GM23248 (cell line): Measurements from ENCODE around the gene SGPP2. TPM values are rescaled to one million over a fixed set of nuclear protein-coding genes. Genes with fewer than 3 reads are reported as not detected.

Source experiments
- DNase-seq: peaks from one replicate; pipeline ENCODE4 v3.0.0-alpha.2; 2015
- H2AFZ ChIP-seq: fragments of 200-600 bp; sonication (generic); 2 replicates; pipeline ENCODE4 v1.6.1; 2016; ENCODE audit warnings: antibody characterized with exemption
- H3F3A ChIP-seq: fragments of 200-600 bp; sonication (generic); 2 replicates; pipeline ENCODE4 v1.6.1; 2016; ENCODE audit warnings: mild to moderate bottlenecking, antibody characterized with exemption, mixed run types; ENCODE audit not compliant: insufficient read depth
- H3K27ac ChIP-seq: fragments of 200-600 bp; sonication (generic); 2 replicates; pipeline ENCODE4 v1.5.1; 2016; ENCODE audit warnings: mild to moderate bottlenecking
- H3K27me3 ChIP-seq: fragments of 200-600 bp; sonication (generic); replicated peaks from 2 replicates; pipeline ENCODE4 v1.6.1; 2016; ENCODE audit warnings: mild to moderate bottlenecking; ENCODE audit not compliant: insufficient read depth
- H3K36me3 ChIP-seq: fragments of 200-600 bp; sonication (generic); 2 replicates; pipeline ENCODE4 v1.6.1; 2016; ENCODE audit warnings: low read depth, mild to moderate bottlenecking
- H3K4me1 ChIP-seq: fragments of 200-600 bp; sonication (generic); 2 replicates; pipeline ENCODE4 v1.6.1; 2016; ENCODE audit warnings: mild to moderate bottlenecking; ENCODE audit not compliant: insufficient read depth
- H3K4me2 ChIP-seq: fragments of 200-600 bp; sonication (generic); one replicate; pipeline ENCODE4 v1.6.1; 2016; ENCODE audit warnings: mild to moderate bottlenecking; ENCODE audit not compliant: unreplicated experiment
- H3K4me3 ChIP-seq: fragments of 200-600 bp; sonication (generic); 2 replicates; pipeline ENCODE4 v1.5.1; 2016; ENCODE audit warnings: mild to moderate bottlenecking
- H3K79me2 ChIP-seq: fragments of 200-600 bp; sonication (generic); 2 replicates; pipeline ENCODE4 v1.6.1; 2016; ENCODE audit warnings: mild to moderate bottlenecking; ENCODE audit not compliant: insufficient read depth
- H3K9ac ChIP-seq: fragments of 200-600 bp; sonication (generic); 2 replicates; pipeline ENCODE4 v1.6.1; 2016; ENCODE audit warnings: mild to moderate bottlenecking
- H3K9me2 ChIP-seq: fragments of 200-600 bp; sonication (generic); 2 replicates; pipeline ENCODE4 v1.6.1; 2016; ENCODE audit warnings: mixed run types, mild to moderate bottlenecking, moderate library complexity; ENCODE audit not compliant: insufficient read depth
- H3K9me3 ChIP-seq: fragments of 200-600 bp; sonication (generic); one replicate; pipeline ENCODE4 v1.6.1; 2017; ENCODE audit warnings: low read depth
- H4K20me1 ChIP-seq: fragments of 200-600 bp; sonication (generic); 2 replicates; pipeline ENCODE4 v1.6.0; 2016; ENCODE audit not compliant: insufficient read depth
- EZH2 ChIP-seq: fragments of 200-600 bp; sonication (generic); IDR thresholded peaks from 2 replicates; pipeline ENCODE4 v1.6.1; 2018; ENCODE audit warnings: antibody characterized with exemption, mild to moderate bottlenecking; ENCODE audit not compliant: insufficient read depth, poor library complexity, severe bottlenecking
- EZH2phosphoT487 ChIP-seq: fragments of 200-600 bp; sonication (generic); IDR thresholded peaks from 2 replicates; pipeline ENCODE4 v1.6.1; 2018; ENCODE audit warnings: antibody characterized with exemption, moderate library complexity, mild to moderate bottlenecking, low read depth; ENCODE audit not compliant: insufficient read depth
- WGBS, 2 experiments: methylation state at CpG; one replicate each; pipeline ENCODE4 v1.1.6; 2015 to 2017; ENCODE audit warnings: low lambda C conversion rate in 2 of 2, low coverage in 1 of 2; ENCODE audit errors: missing lambda C conversion rate in 2 of 2; 5-methylcytosine and 5-hydroxymethylcytosine counted together
- in situ Hi-C: fragments of 300-500 bp; cut with MboI; formaldehyde crosslinking; loops from 2 replicates; pipeline ENCODE4 v1.15.0; 2020
- polyA plus RNA-seq: library from polyadenylated mRNA; unstranded; fragments of >200 nt; fragmentation: Nextera tagmentation; extraction: Ambion mirVana; gene quantifications from 2 replicates; pipeline ENCODE4 v1.2.1, GENCODE V29; 2016
- total RNA-seq: library from RNA; depleted of rRNA; stranded (reverse); fragments of >200 nt; shearing (Covaris generic); gene quantifications from 2 replicates; pipeline ENCODE4 v1.2.3, GENCODE V29; 2014

Gene SGPP2
- total and polyA plus RNA-seq, 2 experiments from 2014 or later, result not detected

DNA sequence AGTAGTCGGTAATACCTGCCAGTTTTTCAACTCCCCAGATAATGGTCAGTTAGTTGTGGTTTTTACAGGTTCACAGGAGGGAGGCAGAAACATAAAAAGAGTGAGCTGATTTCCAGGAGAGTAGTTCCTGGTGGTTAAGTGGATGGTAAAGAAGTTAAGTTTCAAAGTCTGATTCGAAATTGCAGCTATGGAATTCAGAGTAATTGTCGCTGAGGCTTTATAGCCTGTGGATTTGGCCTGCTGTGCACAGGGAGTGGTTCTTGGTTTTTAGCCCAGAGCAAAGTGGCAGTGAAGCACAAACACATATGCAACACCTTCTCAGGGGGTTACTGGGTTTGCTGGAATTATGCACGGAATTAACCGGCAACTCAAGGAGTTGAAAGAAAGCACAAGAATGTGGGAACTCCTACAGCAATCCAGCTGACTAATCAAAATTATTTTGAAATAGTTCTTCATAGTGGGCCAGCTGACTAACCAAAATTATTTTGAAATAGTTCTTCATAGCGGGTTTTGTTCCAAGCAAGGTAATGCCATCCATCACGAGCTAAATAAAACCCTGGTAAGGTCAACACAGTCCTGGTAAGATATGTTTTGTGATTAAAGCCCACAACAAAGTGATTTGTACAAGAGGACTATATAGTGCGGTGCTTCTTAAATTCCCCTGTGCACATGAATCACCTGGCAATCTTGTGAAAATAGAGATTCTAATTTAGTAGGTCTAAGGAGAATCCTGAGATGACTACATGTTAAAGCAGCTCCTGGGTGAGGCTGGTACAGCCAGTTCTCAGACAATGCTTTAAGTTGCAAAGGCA is 94.4 kb downstream of the SGPP2 start:
- TF ChIP-seq EZH2phosphoT487 (no peak), EZH2 (no peak)
- Histone ChIP-seq H3K9me3 (no peaks in the 10 kb centered on the region), H3K4me3 (no peak overlapping the region), H3K27me3 (no peaks in the 10 kb centered on the region; the same call in 1 of the 2 replicates), H3F3A (peaks cover 15% of the 10 kb centered on the region), H4K20me1 (no peaks in the 10 kb centered on the region), H3K36me3 (no peaks in the 10 kb centered on the region), H3K4me2 (peak overlapping the region; percentile 27), H3K9ac (no peak overlapping the region), H3K9me2 (no peaks in the 10 kb centered on the region), H3K27ac (no peak overlapping the region), H2AFZ (no peak overlapping the region), H3K4me1 (peaks cover 7% of the 10 kb centered on the region), H3K79me2 (no peaks in the 10 kb centered on the region)
- peak; percentile 75 for DNase-seq
- 14% methylated on average over 8 of the region's 8 CpGs for WGBS, 2 experiments
- in situ Hi-C loops, result no loop called here

DNA sequence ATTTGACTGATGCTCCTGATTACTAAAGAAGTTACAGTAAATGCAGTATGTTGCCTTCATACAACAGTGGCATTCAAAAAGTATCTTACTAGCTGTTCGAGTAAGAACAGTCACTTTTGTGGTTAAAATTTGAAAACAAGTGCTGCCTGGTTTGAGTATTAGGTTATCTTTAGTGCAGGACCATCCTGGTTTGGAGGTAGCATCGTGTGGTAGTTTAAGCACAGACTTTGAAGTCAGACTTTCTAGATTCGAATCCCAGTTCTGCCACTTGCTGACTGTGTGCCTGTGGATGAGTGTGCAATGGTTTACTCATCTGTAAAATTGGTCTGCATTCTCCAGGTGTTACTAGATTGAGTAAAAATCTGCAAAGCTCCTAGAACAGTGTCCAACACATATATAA is 96.8 kb downstream of the SGPP2 start:
- H3K36me3 ChIP-seq, result no peaks in the 10 kb centered on the region
- H3F3A ChIP-seq, result peaks cover 15% of the 10 kb centered on the region
- in situ Hi-C loops, result no loop called here
- no peaks in the 10 kb centered on the region for H3K79me2 ChIP-seq
- H3K4me3 ChIP-seq, result no peak overlapping the region
- WGBS, 2 experiments, result 26 to 28% methylated on average over 3 of the region's 3 CpGs
- H3K27me3 ChIP-seq, result no peaks in the 10 kb centered on the region; the same call in 1 of the 2 replicates
- peaks cover 7% of the 10 kb centered on the region for H3K4me1 ChIP-seq
- H3K9ac ChIP-seq, result no peak overlapping the region
- H3K27ac ChIP-seq, result no peak overlapping the region
- H3K9me3 ChIP-seq, result no peaks in the 10 kb centered on the region
- no peak for TF ChIP-seq EZH2
- TF ChIP-seq EZH2phosphoT487, result no peak
- no peak for DNase-seq
- no peaks in the 10 kb centered on the region for H4K20me1 ChIP-seq
- no peaks in the 10 kb centered on the region for H3K9me2 ChIP-seq
- H3K4me2 ChIP-seq, result no peak overlapping the region
- no peak overlapping the region for H2AFZ ChIP-seq

DNA sequence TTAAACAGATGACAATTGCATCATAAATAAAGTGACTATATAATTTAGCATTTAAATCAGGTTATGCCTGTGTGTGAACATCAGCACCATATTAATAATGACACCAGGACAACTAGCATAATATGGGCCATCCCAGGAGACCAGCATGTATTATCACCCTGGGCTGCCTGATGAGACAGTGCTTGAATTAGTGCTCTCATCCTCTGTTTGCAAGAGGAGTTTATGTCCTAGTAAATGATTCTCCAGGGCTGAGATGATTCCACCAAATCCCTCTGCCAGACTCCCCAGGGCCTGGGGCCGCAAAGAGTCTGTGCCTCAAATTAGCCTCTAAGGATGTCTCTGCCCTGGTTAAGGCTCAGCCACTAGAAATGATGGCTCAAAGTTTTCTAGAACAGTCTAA is 97.7 kb downstream of the SGPP2 start:
- no peak overlapping the region for H3K4me3 ChIP-seq
- TF ChIP-seq EZH2 (no peak), EZH2phosphoT487 (no peak)
- DNase-seq, result no peak
- H3K79me2 ChIP-seq, result no peaks in the 10 kb centered on the region
- no peak overlapping the region for H3K27ac ChIP-seq
- H3K27me3 ChIP-seq, result no peaks in the 10 kb centered on the region; the same call in 1 of the 2 replicates
- 5 to 12% methylated on average over 1 of the region's 1 CpG for WGBS, 2 experiments
- no peaks in the 10 kb centered on the region for H3K36me3 ChIP-seq
- no peak overlapping the region for H2AFZ ChIP-seq
- peaks cover 15% of the 10 kb centered on the region for H3F3A ChIP-seq
- in situ Hi-C loops, result no loop called here
- no peaks in the 10 kb centered on the region for H3K9me2 ChIP-seq
- H4K20me1 ChIP-seq, result no peaks in the 10 kb centered on the region
- H3K4me1 ChIP-seq, result peaks cover 7% of the 10 kb centered on the region
- H3K9ac ChIP-seq, result no peak overlapping the region
- H3K9me3 ChIP-seq, result no peaks in the 10 kb centered on the region
- no peak overlapping the region for H3K4me2 ChIP-seq

DNA sequence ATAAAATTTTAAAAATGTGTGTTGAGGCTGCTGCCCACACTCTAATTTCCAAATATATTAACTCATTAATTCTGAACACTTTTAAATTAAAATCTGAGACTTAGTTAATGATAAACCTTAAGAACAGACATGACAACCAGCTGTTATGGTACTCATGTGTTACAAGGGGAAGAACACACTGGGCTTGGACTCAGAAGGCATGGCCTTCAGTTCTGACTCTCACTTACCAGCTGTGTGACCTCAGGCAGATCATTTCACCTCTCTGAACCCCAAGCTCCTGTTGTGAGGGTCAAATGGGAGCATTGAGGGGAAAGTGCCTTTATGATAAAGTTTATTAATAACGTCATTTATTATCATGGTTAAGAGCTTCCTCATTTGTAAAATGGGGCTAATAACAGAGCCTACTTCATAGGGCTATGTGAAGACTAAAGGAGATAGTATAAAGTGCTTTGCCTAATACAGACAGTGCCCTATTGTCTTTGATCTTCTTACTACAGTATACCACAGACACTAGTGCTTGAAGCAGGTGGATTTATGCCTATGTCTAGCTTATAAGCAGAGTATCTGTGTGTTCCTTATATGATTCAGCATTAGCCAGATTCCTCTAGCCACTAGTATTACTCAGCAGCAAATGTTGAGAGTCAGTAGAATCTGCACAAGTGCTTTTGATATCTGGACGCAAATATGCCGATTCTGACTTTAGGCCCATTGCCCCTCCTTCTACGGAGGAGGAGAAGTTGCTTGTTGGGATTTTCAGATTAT is 99.6 kb downstream of the SGPP2 start:
- in situ Hi-C loops, result no loop called here
- peak; percentile 3 for DNase-seq
- H3K27me3 ChIP-seq, result no peaks in the 10 kb centered on the region
- H3K9ac ChIP-seq, result no peak overlapping the region
- H3K9me3 ChIP-seq, result no peaks in the 10 kb centered on the region
- no peaks in the 10 kb centered on the region for H3K79me2 ChIP-seq
- no peak overlapping the region for H2AFZ ChIP-seq
- 62 to 67% methylated on average over 4 of the region's 4 CpGs for WGBS, 2 experiments
- H3K4me3 ChIP-seq, result no peak overlapping the region
- peaks cover 6% of the 10 kb centered on the region; the same call in 1 of the 2 replicates for H3F3A ChIP-seq
- no peaks in the 10 kb centered on the region for H3K4me1 ChIP-seq
- H4K20me1 ChIP-seq, result no peaks in the 10 kb centered on the region
- no peaks in the 10 kb centered on the region for H3K36me3 ChIP-seq
- no peak for TF ChIP-seq EZH2
- TF ChIP-seq EZH2phosphoT487, result no peak
- H3K4me2 ChIP-seq, result no peak overlapping the region
- no peak overlapping the region for H3K27ac ChIP-seq
- no peaks in the 10 kb centered on the region for H3K9me2 ChIP-seq
